NCI-H524 (cell line): ENCODE data around the gene ITIH1.

Source experiments
- DNase-seq, 2 experiments: peaks; one replicate each; lab custom pipeline; 2025; lab: John Stamatoyannopoulos, UW

The ITIH1 gene

GRCh38 chr3:52839268-52839575, 61.8 kb downstream of the ITIH1 start:
- no peak for DNase-seq

DNA sequence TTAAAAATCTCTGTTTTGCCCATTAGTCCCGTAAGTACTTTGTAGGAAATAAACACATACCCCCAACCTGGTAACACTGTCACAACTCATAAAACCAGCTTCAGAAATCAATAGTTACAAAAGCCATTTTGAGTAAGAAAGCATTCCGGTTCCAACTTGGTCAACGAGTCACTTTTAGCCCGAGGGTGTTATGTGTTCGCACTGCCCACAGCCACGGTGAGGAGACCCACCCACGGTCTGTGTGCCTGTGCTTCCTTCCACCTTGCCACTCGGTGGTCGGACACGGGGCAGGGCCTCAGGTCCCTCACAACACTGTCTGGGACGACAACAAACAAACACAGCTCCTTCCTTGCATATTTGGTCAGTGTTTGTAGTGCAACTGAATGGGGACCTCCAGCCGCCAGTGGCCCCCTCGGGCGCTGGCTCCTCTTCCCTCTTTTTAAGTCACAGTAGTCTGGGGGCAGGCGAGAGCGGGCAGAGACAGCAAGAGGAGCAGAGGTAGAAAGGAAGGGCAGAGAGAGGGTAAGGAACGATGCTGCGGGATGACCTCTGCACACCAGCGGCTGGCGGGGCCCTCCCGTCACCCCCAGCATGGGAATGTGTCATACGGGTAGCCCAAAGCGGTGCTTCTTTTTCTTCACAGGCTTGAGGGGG, 62.6 kb downstream of the ITIH1 start:
- DNase-seq, result no peak

GRCh38 chr3:52841211-52841980, 64.0 kb downstream of the ITIH1 start:
- DNase-seq, result no peak
